HG02763 (cell line): ENCODE results near the gene LPP.

Experiments
- ATAC-seq: cut with Tn5 transposase; IDR thresholded peaks from one replicate; pipeline ENCODE4 v1.9.1; 2021; ENCODE audit warnings: mild to moderate bottlenecking, moderate library complexity; ENCODE audit not compliant: unreplicated experiment

The LPP gene

GRCh38 chr3:188168648-188169047, 14.7 kb downstream of the LPP start:
- ATAC-seq, result no peak

- no peak for ATAC-seq
Observed at GRCh38 chr3:188169830-188170455, 16.0 kb downstream of the LPP start.

GRCh38 chr3:188170461-188171459, 16.8 kb downstream of the LPP start:
- ATAC-seq, result no peak

GRCh38 chr3:188171682-188172467, 17.9 kb downstream of the LPP start:
- ATAC-seq, result no peak

GRCh38 chr3:188174317-188175044, 20.5 kb downstream of the LPP start:
- ATAC-seq, result no peak

GRCh38 chr3:188176476-188176875, 22.5 kb downstream of the LPP start:
- ATAC-seq, result no peak

GRCh38 chr3:188176884-188177283, 22.9 kb downstream of the LPP start:
- no peak for ATAC-seq

- no peak for ATAC-seq
Observed at GRCh38 chr3:188177721-188178120, 23.8 kb downstream of the LPP start.

- ATAC-seq, result no peak
Observed at GRCh38 chr3:188178293-188178936, 24.5 kb downstream of the LPP start.

- no peak for ATAC-seq
Observed at GRCh38 chr3:188179006-188179966, 25.3 kb downstream of the LPP start.

GRCh38 chr3:188180114-188180513, 26.2 kb downstream of the LPP start:
- ATAC-seq, result no peak

GRCh38 chr3:188183452-188183851, 29.5 kb downstream of the LPP start:
- ATAC-seq, result no peak

GRCh38 chr3:188184160-188184559, 30.2 kb downstream of the LPP start:
- no peak for ATAC-seq

GRCh38 chr3:188184649-188185048, 30.7 kb downstream of the LPP start:
- no peak for ATAC-seq

- no peak for ATAC-seq
Observed at GRCh38 chr3:188185717-188186251, 31.8 kb downstream of the LPP start.

GRCh38 chr3:188187053-188187452, 33.1 kb downstream of the LPP start:
- no peak for ATAC-seq

GRCh38 chr3:188188911-188189310, 35.0 kb downstream of the LPP start:
- ATAC-seq, result no peak

GRCh38 chr3:188191460-188191859, 37.5 kb downstream of the LPP start:
- ATAC-seq, result no peak

GRCh38 chr3:188192034-188192433, 38.1 kb downstream of the LPP start:
- ATAC-seq, result no peak
